Measurements from ENCODE around the gene RNF11.
"Not testable (repeated sequence)": the region's sequence is repeated elsewhere in the genome, so short reads cannot be mapped to it uniquely, and the experiment has no call there.

RNF11 gene

GRCh38 chr1:51235673-51236530 lies at the start of gene RNF11:
RNF11 (plus strand) TSS chr1:51236273; CDS start chr1:51236757, 484 bp downstream.
- DNase-seq, result peak; percentile 59 to 95

GRCh38 chr1:51188230-51188629 lies 47.8 kb upstream of the RNF11 start:
- DNase-seq, result no peak

GRCh38 chr1:51189421-51190073 lies 46.5 kb upstream of the RNF11 start:
- peak; percentile 28 to 65 for DNase-seq

- DNase-seq, result no peak
Measured at GRCh38 chr1:51190961-51191360, 45.1 kb upstream of the RNF11 start.

- DNase-seq, result peak; percentile 20 to 72
Measured at GRCh38 chr1:51192213-51192843, 43.7 kb upstream of the RNF11 start.

GRCh38 chr1:51193564-51193963 lies 42.5 kb upstream of the RNF11 start:
- no peak for DNase-seq

GRCh38 chr1:51203121-51203873 lies 32.8 kb upstream of the RNF11 start:
- no peak for DNase-seq

- DNase-seq, result no peak
Measured at GRCh38 chr1:51203874-51204245, 32.2 kb upstream of the RNF11 start.

GRCh38 chr1:51210055-51210454 lies 26.0 kb upstream of the RNF11 start:
- DNase-seq, result no peak

GRCh38 chr1:51210676-51211075 lies 25.4 kb upstream of the RNF11 start:
- DNase-seq, result no peak

- no peak for DNase-seq
Measured at GRCh38 chr1:51214615-51215131, 21.4 kb upstream of the RNF11 start.

- DNase-seq, result no peak
Measured at GRCh38 chr1:51215169-51215568, 20.9 kb upstream of the RNF11 start.

GRCh38 chr1:51216631-51217030 lies 19.4 kb upstream of the RNF11 start:
- no peak for DNase-seq

GRCh38 chr1:51217101-51217500 lies 19.0 kb upstream of the RNF11 start:
- no peak for DNase-seq

GRCh38 chr1:51218570-51218969 lies 17.5 kb upstream of the RNF11 start:
- DNase-seq, result no peak

- DNase-seq, result peak; percentile 78 to 81
Measured at GRCh38 chr1:51219022-51219421, 17.1 kb upstream of the RNF11 start.

- DNase-seq, result not testable (repeated sequence)
Measured at GRCh38 chr1:51221529-51221928, 14.5 kb upstream of the RNF11 start.

- no peak for DNase-seq
Measured at GRCh38 chr1:51222136-51222787, 13.8 kb upstream of the RNF11 start.

GRCh38 chr1:51222809-51223208 lies 13.3 kb upstream of the RNF11 start:
- DNase-seq, result no peak

- no peak for DNase-seq
Measured at GRCh38 chr1:51224255-51224654, 11.8 kb upstream of the RNF11 start.

- peak; percentile 57 to 61 for DNase-seq
Measured at GRCh38 chr1:51227231-51227960, 8.7 kb upstream of the RNF11 start.

GRCh38 chr1:51228471-51228870 lies 7.6 kb upstream of the RNF11 start:
- not testable (repeated sequence) for DNase-seq

Data from NCI-H526 (cell line).